GM19328 (cell line): ENCODE results near the gene NUTM2G.
"Not testable (repeated sequence)": the region's sequence is repeated elsewhere in the genome, so short reads cannot be mapped to it uniquely, and the experiment has no call there.

Experiments
- ATAC-seq: cut with Tn5 transposase; IDR thresholded peaks from one replicate; pipeline ENCODE4 v1.9.1; 2021; ENCODE audit warnings: mild to moderate bottlenecking, moderate library complexity; ENCODE audit not compliant: unreplicated experiment

NUTM2G gene

DNA sequence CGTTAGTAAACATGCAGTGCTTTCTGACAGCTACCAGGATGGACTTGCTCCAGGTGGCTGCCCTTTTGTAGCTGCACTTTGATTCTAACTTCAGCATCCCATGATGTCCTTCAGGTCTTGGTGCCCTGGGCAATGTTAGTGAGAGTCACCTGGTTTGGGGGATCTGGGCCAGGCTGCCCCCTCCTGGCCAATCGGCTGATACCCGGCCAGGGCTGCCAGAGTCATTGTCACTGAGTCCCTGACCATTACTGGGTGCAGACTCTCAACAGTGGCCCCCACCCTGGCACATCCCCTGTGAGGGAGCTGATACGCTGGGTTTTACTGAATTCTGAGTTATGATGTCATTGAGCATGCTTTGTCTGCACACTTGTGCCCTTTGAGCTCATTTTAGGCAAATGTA, 13.5 kb downstream of the NUTM2G start:
- not testable (repeated sequence) for ATAC-seq

DNA sequence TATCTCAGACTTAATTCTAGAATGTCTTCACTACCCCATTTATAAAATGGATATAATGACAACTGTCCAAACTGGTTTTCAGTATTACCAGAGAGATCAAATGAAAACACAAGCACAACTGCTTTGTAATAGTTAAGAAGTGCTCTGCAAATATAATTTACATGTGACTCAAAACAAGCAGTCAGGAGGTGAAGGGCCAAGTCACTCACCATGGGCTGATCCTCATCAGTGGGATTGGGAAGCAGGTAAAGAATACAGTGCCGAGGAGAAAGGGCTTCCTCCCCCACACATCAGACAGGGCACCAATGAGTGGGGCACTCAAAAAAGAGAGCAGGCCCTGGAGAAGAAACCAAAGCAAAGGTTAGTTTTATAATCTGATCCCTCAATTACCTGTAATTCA, 20.7 kb downstream of the NUTM2G start:
- ATAC-seq: not testable (repeated sequence)

DNA sequence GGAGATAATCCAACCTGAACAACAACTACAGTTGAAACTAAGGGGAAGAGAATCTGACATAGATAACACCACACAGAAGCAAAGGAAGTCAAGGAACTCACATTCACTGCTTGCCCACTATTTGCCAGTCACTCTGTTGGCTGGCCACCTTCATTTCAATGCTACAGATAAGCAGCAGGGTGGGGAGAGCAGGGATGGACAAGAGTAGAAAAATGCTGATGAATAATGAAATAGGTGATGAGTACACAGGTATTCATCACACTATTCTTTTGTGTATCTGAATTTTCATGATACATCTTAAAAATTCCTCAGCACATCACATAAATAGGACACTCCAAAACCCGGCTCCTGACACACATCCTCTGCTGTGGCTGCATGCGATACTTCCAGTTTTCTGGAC, 21.9 kb downstream of the NUTM2G start:
- ATAC-seq: not testable (repeated sequence)

DNA sequence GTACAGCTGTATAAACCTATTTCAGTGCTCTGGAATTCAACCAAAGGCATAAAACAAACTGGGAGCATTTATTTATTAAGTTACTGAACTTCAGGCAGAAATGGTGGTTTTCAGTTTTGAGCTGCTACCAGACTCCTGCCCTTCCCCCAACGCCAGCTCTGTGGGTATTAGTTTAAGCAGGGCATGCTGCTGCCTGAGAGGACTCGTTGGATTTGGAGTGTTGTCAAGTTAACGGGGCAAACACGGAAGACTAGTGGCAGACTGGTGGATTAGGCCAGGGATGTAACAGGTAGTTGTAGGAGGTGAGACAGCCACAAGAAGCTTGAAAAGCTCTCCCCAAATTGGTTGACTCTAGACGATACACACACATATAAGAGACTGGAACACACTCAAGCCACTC, 38.9 kb downstream of the NUTM2G start:
- not testable (repeated sequence) for ATAC-seq

DNA sequence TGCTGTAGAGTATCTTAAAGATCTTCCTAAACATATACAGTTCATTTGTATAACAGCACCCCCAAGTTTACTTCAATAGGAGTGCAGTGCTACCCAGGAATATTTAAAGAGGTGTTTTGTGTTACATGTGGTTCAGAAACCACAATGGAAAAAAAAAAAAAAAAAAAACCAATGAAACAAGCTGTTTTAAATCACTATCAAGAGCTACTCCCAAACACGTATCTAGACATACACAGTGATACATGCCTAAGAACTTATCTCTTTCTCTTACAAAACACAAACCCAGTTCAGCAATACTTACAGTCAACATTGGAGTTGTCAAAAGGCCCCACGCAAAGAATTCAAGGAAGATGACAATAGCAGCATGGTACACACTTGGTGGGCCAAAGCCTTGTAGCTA, 43.9 kb downstream of the NUTM2G start:
- not testable (repeated sequence) for ATAC-seq

DNA sequence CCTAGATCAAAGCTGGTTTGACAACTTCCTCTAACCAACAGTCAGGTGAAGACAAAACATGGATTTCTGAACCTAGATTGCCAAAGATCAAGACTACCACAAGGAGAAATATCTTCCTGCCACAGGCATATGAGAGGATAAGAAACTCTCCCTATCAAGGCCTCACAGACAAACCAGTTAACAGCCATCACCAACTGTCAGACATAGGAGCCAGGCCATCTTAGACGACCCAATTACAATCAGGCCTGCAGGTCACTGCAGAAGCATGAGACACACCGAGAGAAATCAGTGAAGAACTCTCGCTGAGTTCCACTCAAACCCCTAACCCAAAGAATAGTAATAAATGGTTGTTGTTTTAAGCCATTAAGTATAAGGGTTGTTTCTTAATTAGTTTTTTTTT, 45.4 kb downstream of the NUTM2G start:
- ATAC-seq: not testable (repeated sequence)

DNA sequence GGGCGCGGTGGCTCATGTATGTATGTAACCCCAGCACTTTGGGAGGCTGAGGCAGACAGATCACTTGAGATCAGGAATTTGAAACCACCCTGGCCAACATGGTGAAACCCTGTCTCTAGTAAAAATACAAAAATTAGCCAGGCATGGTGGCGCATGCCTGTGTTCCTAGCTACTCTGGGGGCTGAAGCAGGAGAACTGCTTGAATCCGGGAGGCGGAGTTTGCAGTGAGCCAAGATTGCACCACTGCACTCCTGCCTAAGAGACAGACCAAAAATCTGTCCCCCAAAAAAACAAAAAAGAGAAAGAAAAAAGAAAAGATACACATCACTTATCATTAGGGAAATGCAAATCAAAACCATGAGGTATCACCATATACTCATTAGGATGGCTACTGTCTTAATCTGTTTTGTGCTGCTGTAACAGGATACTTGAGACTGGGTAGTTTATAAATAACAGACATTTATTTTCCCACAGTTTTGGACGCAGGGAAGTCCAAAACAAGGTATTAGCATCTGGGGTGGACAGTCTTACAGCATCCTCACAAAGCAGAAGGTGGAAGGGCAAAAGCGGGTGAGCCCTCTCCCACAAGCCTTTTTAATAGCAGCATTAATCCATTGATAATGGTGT, 55.0 kb downstream of the NUTM2G start:
- not testable (repeated sequence) for ATAC-seq

DNA sequence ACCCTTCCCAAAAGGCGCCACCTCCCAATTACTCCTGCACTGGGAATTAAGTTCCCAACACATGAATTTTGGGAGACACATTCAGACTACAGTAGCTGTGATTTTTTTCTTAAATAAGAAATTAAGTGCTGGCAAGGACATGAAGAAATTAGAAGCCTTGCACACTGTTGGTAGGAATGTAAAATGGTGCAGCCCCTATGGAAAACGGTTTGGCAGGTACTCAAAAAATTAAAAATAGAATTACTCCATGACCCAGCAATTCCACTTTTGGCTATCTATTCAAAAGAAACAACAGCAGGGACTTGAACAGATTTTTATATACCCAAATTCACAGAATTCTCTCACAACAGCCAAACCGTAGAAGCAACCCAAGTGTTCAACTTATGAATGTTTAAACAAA, 55.5 kb downstream of the NUTM2G start:
- not testable (repeated sequence) for ATAC-seq

DNA sequence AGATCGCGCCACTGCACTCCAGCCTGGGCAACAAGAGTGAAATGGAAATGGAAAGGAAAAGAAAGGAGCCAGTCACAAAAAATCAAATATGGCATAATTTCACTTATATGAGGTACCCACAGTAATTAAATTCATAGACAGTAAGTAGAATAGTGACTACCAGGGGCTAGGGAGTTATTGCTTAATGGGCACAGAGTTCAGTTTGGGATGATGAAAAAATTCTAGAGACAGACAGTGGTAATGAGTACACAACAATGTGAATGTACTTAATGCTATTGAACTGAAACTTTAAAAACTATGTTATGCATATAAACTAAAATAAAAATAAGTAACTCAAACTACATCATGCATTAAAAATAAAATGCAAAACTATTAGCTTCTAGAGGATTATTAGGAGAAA, 56.2 kb downstream of the NUTM2G start:
- not testable (repeated sequence) for ATAC-seq
